ENCODE measurements around the gene TNNT3. TPM values are rescaled to one million over a fixed set of nuclear protein-coding genes. Genes with fewer than 3 reads are reported as not detected.

TNNT3 gene
- total RNA-seq, 4 donors from 2014 or later, result 4.4 to 8.6 (median 6.1) TPM

DNA sequence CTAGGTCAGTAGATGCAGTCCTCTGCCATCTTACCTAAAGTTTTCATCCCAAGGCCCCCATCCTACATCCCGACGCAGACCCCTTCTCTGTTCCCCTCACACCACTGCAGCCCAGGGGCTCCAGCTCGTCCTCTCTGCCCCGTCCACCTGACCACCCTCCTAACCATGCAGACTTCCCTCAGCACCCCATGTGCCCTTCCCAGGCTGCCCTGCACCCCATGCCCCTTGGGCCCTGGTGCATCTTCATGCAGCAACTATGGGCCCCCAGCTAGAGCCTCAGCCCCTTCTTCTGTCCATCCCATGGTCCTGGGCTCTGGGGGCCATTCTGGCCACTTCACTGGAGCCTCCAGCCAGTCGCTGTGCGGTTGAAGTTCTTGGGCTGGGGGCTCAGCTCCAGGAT is 30.7 kb upstream of the TNNT3 start:
- Histone ChIP-seq H3K36me3 (peaks cover 0 to 34% (median 0%) of the 10 kb centered on the region in 3 donors), H3K27ac (no peak overlapping the region), H3K9me3 (no peaks in the 10 kb centered on the region), H3K27me3 (no peaks in the 10 kb centered on the region), H3K4me3 (no peak overlapping the region), H3K4me1 (peaks cover 0 to 10% (median 0%) of the 10 kb centered on the region in 4 donors)
- 86 to 90% methylated on average over 6 of the region's 6 CpGs for whole genome bisulfite sequencing, 2 donors
- no peak for DNase-seq (ENCODE audit: low spot score in 2 of 2)
- TF ChIP-seq, protein P1, sequence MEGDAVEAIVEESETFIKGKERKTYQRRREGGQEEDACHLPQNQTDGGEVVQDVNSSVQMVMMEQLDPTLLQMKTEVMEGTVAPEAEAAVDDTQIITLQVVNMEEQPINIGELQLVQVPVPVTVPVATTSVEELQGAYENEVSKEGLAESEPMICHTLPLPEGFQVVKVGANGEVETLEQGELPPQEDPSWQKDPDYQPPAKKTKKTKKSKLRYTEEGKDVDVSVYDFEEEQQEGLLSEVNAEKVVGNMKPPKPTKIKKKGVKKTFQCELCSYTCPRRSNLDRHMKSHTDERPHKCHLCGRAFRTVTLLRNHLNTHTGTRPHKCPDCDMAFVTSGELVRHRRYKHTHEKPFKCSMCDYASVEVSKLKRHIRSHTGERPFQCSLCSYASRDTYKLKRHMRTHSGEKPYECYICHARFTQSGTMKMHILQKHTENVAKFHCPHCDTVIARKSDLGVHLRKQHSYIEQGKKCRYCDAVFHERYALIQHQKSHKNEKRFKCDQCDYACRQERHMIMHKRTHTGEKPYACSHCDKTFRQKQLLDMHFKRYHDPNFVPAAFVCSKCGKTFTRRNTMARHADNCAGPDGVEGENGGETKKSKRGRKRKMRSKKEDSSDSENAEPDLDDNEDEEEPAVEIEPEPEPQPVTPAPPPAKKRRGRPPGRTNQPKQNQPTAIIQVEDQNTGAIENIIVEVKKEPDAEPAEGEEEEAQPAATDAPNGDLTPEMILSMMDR (IDR thresholded peaks at IDR 0.05), result no peak
- TF ChIP-seq EP300 (IDR thresholded peaks at IDR 0.05) (no peak), POLR2A (IDR thresholded peaks at IDR 0.05) (no peak)

DNA sequence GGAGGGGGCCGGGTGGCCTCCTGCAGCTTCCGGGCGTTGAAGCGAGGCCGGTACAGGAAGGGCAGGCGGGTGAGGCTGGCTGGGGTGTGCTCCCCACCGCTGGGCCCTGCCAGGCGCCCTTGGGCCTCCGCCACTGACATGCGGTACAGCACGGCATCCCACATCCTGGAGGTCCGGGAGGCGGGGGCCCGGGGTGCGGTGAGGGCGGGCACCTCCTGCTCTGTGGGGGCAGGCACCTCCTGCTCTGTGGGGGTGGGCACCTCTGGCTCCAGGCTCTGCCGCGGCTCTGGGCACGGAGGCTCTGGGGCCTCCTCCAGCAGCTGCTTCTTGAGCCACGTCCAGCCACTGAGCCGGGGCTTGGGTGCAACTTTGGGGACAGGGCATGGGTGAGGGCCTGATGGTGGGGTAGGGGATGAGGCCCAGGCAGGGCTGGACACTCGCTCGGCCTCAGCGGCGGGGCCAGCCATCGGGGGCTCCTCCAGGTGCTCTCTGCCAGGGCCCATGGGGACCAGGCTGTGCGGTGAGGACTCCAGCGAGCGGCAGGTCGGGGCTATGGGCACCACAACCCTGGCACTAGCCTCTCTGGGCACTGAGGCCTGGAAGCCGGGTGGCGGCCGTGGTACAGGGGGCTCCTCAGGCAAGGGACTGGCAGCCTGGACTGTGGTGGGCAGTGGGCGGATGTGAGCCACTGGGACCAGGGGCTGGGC is 30.1 kb upstream of the TNNT3 start:
- no peak overlapping the region for H3K4me3 ChIP-seq
- no peaks in the 10 kb centered on the region for H3K9me3 ChIP-seq
- TF ChIP-seq POLR2A (IDR thresholded peaks at IDR 0.05) (no peak), EP300 (IDR thresholded peaks at IDR 0.05) (no peak)
- WGBS, 2 donors, result 80 to 84% methylated on average over 14 to 22 of the region's 34 CpGs
- no peak overlapping the region for H3K27ac ChIP-seq
- DNase-seq (ENCODE audit: low spot score in 2 of 2), result peak in 1 of 2 donors; percentile 12
- peaks cover 0 to 28% (median 0%) of the 10 kb centered on the region in 3 donors for H3K36me3 ChIP-seq
- H3K4me1 ChIP-seq, result peaks cover 0 to 10% (median 0%) of the 10 kb centered on the region in 4 donors
- no peaks in the 10 kb centered on the region for H3K27me3 ChIP-seq

DNA sequence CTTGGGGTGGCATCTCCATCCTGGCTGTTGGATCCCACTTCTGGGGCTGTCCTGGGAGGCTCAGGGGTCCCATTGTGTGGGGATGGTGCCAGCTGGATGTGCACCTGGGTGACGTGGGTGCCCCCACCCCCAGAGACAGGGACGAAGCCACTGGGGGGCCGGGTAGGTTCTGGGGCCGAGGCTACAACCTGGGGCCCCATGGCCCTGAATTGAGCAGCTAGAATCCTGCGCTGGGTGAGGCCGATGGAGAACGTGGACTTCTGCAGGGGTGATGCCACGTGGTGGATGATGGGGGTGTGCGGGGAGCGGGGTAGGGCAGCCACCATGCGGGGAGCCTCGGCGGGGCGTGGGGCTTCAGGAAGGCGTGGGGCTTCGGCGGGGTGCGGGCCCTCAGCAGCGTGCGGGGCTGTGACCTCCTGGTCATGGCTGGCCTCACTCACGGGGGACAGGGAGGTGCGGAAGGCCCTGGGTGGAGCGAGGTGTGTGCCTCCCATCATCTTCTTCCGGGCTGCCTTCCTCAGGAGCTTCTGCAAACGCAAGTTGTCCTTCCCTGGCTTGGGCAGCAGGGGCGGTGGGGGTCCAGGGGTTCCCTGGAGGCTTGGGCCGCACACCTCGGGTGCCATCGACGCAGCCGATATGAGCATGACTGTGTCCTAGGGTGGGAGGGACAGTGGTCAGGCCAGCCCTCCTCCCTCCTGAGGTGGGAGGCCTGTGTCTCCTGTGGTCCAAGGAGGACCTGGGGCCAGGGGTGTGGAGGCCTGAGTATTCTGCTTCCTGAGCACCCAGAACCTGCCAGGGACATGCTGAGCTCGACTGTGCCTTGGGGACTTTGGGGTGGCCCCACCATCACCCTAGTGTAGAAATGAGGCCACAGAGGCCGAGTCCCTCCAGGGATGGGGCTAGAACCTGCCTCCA is 29.3 kb upstream of the TNNT3 start:
- H3K4me3 ChIP-seq, result no peak overlapping the region
- peaks cover 0 to 10% (median 0%) of the 10 kb centered on the region in 4 donors for H3K4me1 ChIP-seq
- H3K9me3 ChIP-seq, result no peaks in the 10 kb centered on the region
- H3K36me3 ChIP-seq, result peaks cover 0 to 20% (median 0%) of the 10 kb centered on the region in 3 donors
- 82 to 94% methylated on average over 26 to 32 of the region's 33 CpGs for WGBS, 2 donors
- no peak for DNase-seq (ENCODE audit: low spot score in 2 of 2)
- TF ChIP-seq, protein P1 (IDR thresholded peaks at IDR 0.05), result no peak
- TF ChIP-seq POLR2A (IDR thresholded peaks at IDR 0.05) (no peak), EP300 (IDR thresholded peaks at IDR 0.05) (no peak)
- peak overlapping the region in 1 of 4 donors; percentile 29 for H3K27ac ChIP-seq
- no peaks in the 10 kb centered on the region for H3K27me3 ChIP-seq

DNA sequence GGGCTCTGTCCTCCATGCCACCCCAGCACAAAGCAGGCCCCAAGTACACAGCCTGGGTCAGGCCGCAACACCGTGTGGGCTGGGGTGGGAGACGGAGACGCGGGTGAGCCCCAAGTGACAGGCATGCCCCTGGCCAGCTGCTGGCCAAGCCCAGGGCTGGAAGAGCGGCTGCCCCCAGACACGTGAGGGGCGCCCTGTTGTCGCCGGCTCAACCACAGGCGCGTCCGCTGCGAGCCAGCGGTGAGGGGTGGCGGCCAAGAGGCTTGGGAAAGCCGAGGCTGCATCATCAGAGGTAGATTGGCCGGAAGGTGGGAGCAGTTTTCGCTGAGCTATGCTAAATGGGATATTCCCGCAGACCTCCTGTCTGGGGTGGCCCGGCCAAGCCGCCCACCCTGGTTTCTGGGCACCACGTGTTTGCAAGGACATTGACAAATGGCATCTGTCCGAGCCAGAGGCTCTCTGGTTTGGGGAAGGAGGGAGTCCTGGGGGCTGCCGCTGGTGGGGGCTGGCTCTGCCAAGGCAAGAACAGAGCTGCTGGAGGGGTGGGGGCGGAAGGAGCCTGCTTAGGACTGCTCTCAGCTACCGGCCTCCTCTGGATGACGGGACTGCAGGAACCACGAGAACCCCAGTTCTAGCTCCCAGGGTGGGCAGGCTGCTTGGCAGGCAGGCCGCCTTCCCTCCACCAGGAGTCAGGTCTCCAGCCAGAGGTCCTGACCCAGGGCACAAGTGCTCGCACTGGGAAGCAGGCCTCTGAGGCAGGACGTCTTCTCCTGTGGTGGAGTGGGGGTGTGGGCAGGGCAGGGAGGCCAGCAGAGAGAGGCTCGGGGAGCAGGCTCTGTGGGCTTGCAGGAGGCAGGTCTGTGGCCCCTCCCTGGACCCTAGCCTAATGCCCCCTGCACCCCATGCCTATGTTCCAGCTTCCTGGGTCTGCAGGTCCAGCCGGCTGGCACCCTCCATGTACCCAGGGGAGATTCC is 28.4 kb upstream of the TNNT3 start:
- 75 to 77% methylated on average over 27 to 30 of the region's 34 CpGs for WGBS, 2 donors
- DNase-seq (ENCODE audit: low spot score in 2 of 2), result no peak

More for the DNA sequence above, 28.4 kb upstream of the TNNT3 start:
- Histone ChIP-seq H3K27me3 (no peaks in the 10 kb centered on the region), H3K4me1 (peaks cover 0 to 10% (median 0%) of the 10 kb centered on the region in 4 donors), H3K4me3 (no peak overlapping the region), H3K36me3 (peaks cover 0 to 14% (median 0%) of the 10 kb centered on the region in 3 donors), H3K27ac (peak overlapping the region in 1 of 4 donors; percentile 29), H3K9me3 (no peaks in the 10 kb centered on the region)
- no peak for TF ChIP-seq POLR2A (IDR thresholded peaks at IDR 0.05)
- TF ChIP-seq, protein P1 (IDR thresholded peaks at IDR 0.05), result no peak
- no peak for TF ChIP-seq EP300 (IDR thresholded peaks at IDR 0.05)
